Measurements from ENCODE around the gene DMRTC1.
"Not testable (repeated sequence)": the region's sequence is repeated elsewhere in the genome, so short reads cannot be mapped to it uniquely, and the experiment has no call there.

DNA sequence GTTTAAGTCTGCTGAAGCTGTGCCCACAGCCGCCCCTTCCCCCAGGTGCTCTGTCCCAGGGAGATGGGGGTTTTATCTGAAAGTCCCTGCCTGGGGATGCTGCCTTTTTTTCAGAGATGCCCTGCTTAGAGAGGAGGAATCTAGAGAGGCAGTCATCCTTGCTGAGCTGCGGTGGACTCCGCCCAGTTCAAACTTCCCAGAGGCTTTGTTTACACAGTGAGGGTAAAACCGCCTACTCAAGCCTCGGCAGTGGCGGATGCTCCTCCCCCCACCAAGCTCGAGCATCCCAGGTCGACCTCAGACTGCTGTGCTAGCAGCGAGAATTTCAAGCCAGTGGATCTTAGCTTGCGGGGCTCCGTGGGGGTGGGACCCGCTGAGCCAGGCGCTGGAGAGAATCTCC is 112.9 kb downstream of the DMRTC1 start:
- TF ChIP-seq POLR2A (IDR thresholded peaks at IDR 0.05); POLR2AphosphoS5 (IDR thresholded peaks at IDR 0.05; ENCODE audit: insufficient read depth in 1 of 2, low read depth in 1 of 2): not testable (repeated sequence)
- TF ChIP-seq, protein P1, sequence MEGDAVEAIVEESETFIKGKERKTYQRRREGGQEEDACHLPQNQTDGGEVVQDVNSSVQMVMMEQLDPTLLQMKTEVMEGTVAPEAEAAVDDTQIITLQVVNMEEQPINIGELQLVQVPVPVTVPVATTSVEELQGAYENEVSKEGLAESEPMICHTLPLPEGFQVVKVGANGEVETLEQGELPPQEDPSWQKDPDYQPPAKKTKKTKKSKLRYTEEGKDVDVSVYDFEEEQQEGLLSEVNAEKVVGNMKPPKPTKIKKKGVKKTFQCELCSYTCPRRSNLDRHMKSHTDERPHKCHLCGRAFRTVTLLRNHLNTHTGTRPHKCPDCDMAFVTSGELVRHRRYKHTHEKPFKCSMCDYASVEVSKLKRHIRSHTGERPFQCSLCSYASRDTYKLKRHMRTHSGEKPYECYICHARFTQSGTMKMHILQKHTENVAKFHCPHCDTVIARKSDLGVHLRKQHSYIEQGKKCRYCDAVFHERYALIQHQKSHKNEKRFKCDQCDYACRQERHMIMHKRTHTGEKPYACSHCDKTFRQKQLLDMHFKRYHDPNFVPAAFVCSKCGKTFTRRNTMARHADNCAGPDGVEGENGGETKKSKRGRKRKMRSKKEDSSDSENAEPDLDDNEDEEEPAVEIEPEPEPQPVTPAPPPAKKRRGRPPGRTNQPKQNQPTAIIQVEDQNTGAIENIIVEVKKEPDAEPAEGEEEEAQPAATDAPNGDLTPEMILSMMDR (IDR thresholded peaks at IDR 0.05): not testable (repeated sequence)
